ENCODE measurements around the gene TBC1D22A. TPM values are rescaled to one million over a fixed set of nuclear protein-coding genes. Genes with fewer than 3 reads are reported as not detected.

Gene TBC1D22A
- total RNA-seq, 1 donor from 2014 or later = 18.9 TPM

GRCh38 chr22:46951973-46952372, 189.5 kb downstream of the TBC1D22A start:
- Mint-ChIP-seq H3K9me3 (ENCODE audit: low read depth) (no peaks in the 10 kb centered on the region), H3K4me1 (ENCODE audit: low read depth) (no peaks in the 10 kb centered on the region), H3K27ac (ENCODE audit: unreplicated experiment) (no peak overlapping the region), H3K27me3 (ENCODE audit: low read depth) (no peaks in the 10 kb centered on the region), H3K4me3 (ENCODE audit: unreplicated experiment) (no peak overlapping the region), H3K36me3 (ENCODE audit: low read depth) (peaks cover 7% of the 10 kb centered on the region)
- no peak for DNase-seq (ENCODE audit: low spot score)
- TF ChIP-seq CTCF (IDR thresholded peaks at IDR 0.05) = no peak

GRCh38 chr22:46953968-46954765, 191.7 kb downstream of the TBC1D22A start:
- no peak for TF ChIP-seq CTCF (IDR thresholded peaks at IDR 0.05)
- Mint-ChIP-seq H3K36me3 (ENCODE audit: low read depth) (peaks cover 4% of the 10 kb centered on the region), H3K4me1 (ENCODE audit: low read depth) (no peaks in the 10 kb centered on the region), H3K9me3 (ENCODE audit: low read depth) (no peaks in the 10 kb centered on the region), H3K27me3 (ENCODE audit: low read depth) (no peaks in the 10 kb centered on the region), H3K4me3 (ENCODE audit: unreplicated experiment) (no peak overlapping the region), H3K27ac (ENCODE audit: unreplicated experiment) (no peak overlapping the region)
- no peak for DNase-seq (ENCODE audit: low spot score)

- no peak for TF ChIP-seq CTCF (IDR thresholded peaks at IDR 0.05)
- Mint-ChIP-seq H3K4me3 (ENCODE audit: unreplicated experiment) (no peak overlapping the region), H3K27me3 (ENCODE audit: low read depth) (no peaks in the 10 kb centered on the region), H3K4me1 (ENCODE audit: low read depth) (no peaks in the 10 kb centered on the region), H3K36me3 (ENCODE audit: low read depth) (no peaks in the 10 kb centered on the region), H3K9me3 (ENCODE audit: low read depth) (no peaks in the 10 kb centered on the region), H3K27ac (ENCODE audit: unreplicated experiment) (no peak overlapping the region)
- DNase-seq (ENCODE audit: low spot score) = no peak
These were observed 192.3 kb downstream of the TBC1D22A start for GRCh38 chr22:46954781-46955180.

GRCh38 chr22:46956498-46957215, 194.2 kb downstream of the TBC1D22A start:
- TF ChIP-seq CTCF (IDR thresholded peaks at IDR 0.05) = no peak
- Mint-ChIP-seq H3K27ac (ENCODE audit: unreplicated experiment) (no peak overlapping the region), H3K4me1 (ENCODE audit: low read depth) (no peaks in the 10 kb centered on the region), H3K9me3 (ENCODE audit: low read depth) (no peaks in the 10 kb centered on the region), H3K27me3 (ENCODE audit: low read depth) (no peaks in the 10 kb centered on the region), H3K36me3 (ENCODE audit: low read depth) (no peaks in the 10 kb centered on the region), H3K4me3 (ENCODE audit: unreplicated experiment) (no peak overlapping the region)
- DNase-seq (ENCODE audit: low spot score) = no peak

- no peak for TF ChIP-seq CTCF (IDR thresholded peaks at IDR 0.05)
- no peak overlapping the region for H3K4me3 Mint-ChIP-seq (ENCODE audit: unreplicated experiment)
- H3K36me3 Mint-ChIP-seq (ENCODE audit: low read depth) = no peaks in the 10 kb centered on the region
- no peak for DNase-seq (ENCODE audit: low spot score)
- H3K27me3 Mint-ChIP-seq (ENCODE audit: low read depth) = no peaks in the 10 kb centered on the region
- H3K27ac Mint-ChIP-seq (ENCODE audit: unreplicated experiment) = no peak overlapping the region
- no peaks in the 10 kb centered on the region for H3K9me3 Mint-ChIP-seq (ENCODE audit: low read depth)
- no peaks in the 10 kb centered on the region for H3K4me1 Mint-ChIP-seq (ENCODE audit: low read depth)
These were observed 195.1 kb downstream of the TBC1D22A start for GRCh38 chr22:46957521-46957920.
